ENCODE measurements around the gene DONSON.

DONSON gene

GRCh38 chr21:33561373-33561772 is 27.1 kb downstream of the DONSON start:
- no peak for DNase-seq (ENCODE audit: low spot score)

GRCh38 chr21:33560965-33561364 is 27.5 kb downstream of the DONSON start:
- no peak for DNase-seq (ENCODE audit: low spot score)

GRCh38 chr21:33559813-33560212 is 28.7 kb downstream of the DONSON start:
- DNase-seq (ENCODE audit: low spot score), result no peak

GRCh38 chr21:33558777-33559421 is 29.6 kb downstream of the DONSON start:
- no peak for DNase-seq (ENCODE audit: low spot score)

- no peak for DNase-seq (ENCODE audit: low spot score)
Observed at GRCh38 chr21:33557447-33557846, 31.0 kb downstream of the DONSON start.

- DNase-seq (ENCODE audit: low spot score), result no peak
Observed at GRCh38 chr21:33554982-33555344, 33.5 kb downstream of the DONSON start.

- no peak for DNase-seq (ENCODE audit: low spot score)
Observed at GRCh38 chr21:33554236-33554981, 34.1 kb downstream of the DONSON start.

- no peak for DNase-seq (ENCODE audit: low spot score)
Observed at GRCh38 chr21:33552999-33553598, 35.4 kb downstream of the DONSON start.

- DNase-seq (ENCODE audit: low spot score), result no peak
Observed at GRCh38 chr21:33552093-33552998, 36.1 kb downstream of the DONSON start.

- no peak for DNase-seq (ENCODE audit: low spot score)
Observed at GRCh38 chr21:33551664-33552063, 36.8 kb downstream of the DONSON start.

- DNase-seq (ENCODE audit: low spot score), result no peak
Observed at GRCh38 chr21:33550772-33551660, 37.5 kb downstream of the DONSON start.

- DNase-seq (ENCODE audit: low spot score), result no peak
Observed at GRCh38 chr21:33549848-33550771, 38.4 kb downstream of the DONSON start.

GRCh38 chr21:33546086-33546485 is 42.4 kb downstream of the DONSON start:
- no peak for DNase-seq (ENCODE audit: low spot score)

GRCh38 chr21:33544451-33545195 is 43.9 kb downstream of the DONSON start:
- DNase-seq (ENCODE audit: low spot score), result no peak

- peak; percentile 3 for DNase-seq (ENCODE audit: low spot score)
Observed at GRCh38 chr21:33543505-33544129, 44.9 kb downstream of the DONSON start.

GRCh38 chr21:33542640-33543504 is 45.6 kb downstream of the DONSON start, which contains the start of gene SON:
Gene SON (plus strand): TSS chr21:33543038. CDS start chr21:33543093, 55 bp downstream.
- peak; percentile 97 for DNase-seq (ENCODE audit: low spot score)
